ENCODE results near the gene GINS2.

GINS2 gene

GRCh38 chr16:85654251-85655095 lies 34.3 kb downstream of the GINS2 start:
- DNase-seq (ENCODE audit: low read depth in 2 of 2), result no peak

GRCh38 chr16:85653290-85653891 lies 35.4 kb downstream of the GINS2 start:
- no peak for DNase-seq (ENCODE audit: low read depth in 2 of 2)

- no peak for DNase-seq (ENCODE audit: low read depth in 2 of 2)
Observed at GRCh38 chr16:85652431-85653221, 36.1 kb downstream of the GINS2 start.

- DNase-seq (ENCODE audit: low read depth in 2 of 2), result no peak
Observed at GRCh38 chr16:85651629-85652430, 36.9 kb downstream of the GINS2 start.

- DNase-seq (ENCODE audit: low read depth in 2 of 2), result no peak
Observed at GRCh38 chr16:85650844-85651628, 37.7 kb downstream of the GINS2 start.

- DNase-seq (ENCODE audit: low read depth in 2 of 2), result no peak
Observed at GRCh38 chr16:85650135-85650843, 38.5 kb downstream of the GINS2 start.

GRCh38 chr16:85649411-85650134 lies 39.2 kb downstream of the GINS2 start:
- no peak for DNase-seq (ENCODE audit: low read depth in 2 of 2)

GRCh38 chr16:85648805-85649204 lies 39.9 kb downstream of the GINS2 start:
- DNase-seq (ENCODE audit: low read depth in 2 of 2), result no peak

GRCh38 chr16:85648070-85648714 lies 40.6 kb downstream of the GINS2 start:
- no peak for DNase-seq (ENCODE audit: low read depth in 2 of 2)

GRCh38 chr16:85646976-85647375 lies 41.8 kb downstream of the GINS2 start:
- no peak for DNase-seq (ENCODE audit: low read depth in 2 of 2)

- no peak for DNase-seq (ENCODE audit: low read depth in 2 of 2)
Observed at GRCh38 chr16:85646358-85646907, 42.3 kb downstream of the GINS2 start.

- DNase-seq (ENCODE audit: low read depth in 2 of 2), result no peak
Observed at GRCh38 chr16:85645021-85645589, 43.6 kb downstream of the GINS2 start.

GRCh38 chr16:85644093-85644712 lies 44.6 kb downstream of the GINS2 start:
- no peak for DNase-seq (ENCODE audit: low read depth in 2 of 2)

GRCh38 chr16:85643631-85644030 lies 45.1 kb downstream of the GINS2 start:
- DNase-seq (ENCODE audit: low read depth in 2 of 2), result no peak

- no peak for DNase-seq (ENCODE audit: low read depth in 2 of 2)
Observed at GRCh38 chr16:85642762-85643358, 45.9 kb downstream of the GINS2 start.

GRCh38 chr16:85641776-85642176 lies 47.0 kb downstream of the GINS2 start:
- DNase-seq (ENCODE audit: low read depth in 2 of 2), result no peak

- no peak for DNase-seq (ENCODE audit: low read depth in 2 of 2)
Observed at GRCh38 chr16:85641305-85641704, 47.4 kb downstream of the GINS2 start.

- no peak for DNase-seq (ENCODE audit: low read depth in 2 of 2)
Observed at GRCh38 chr16:85640585-85640984, 48.2 kb downstream of the GINS2 start.

All from activated CD4-positive, alpha-beta T cell treated with anti-CD3 and anti-CD28 coated beads for 24 hours (primary cell).